K562 (cell line): ENCODE measurements around the gene DIP2A.

Source experiments
- HDAC1 ChIP-seq, 2 experiments: fragments of 450-650 bp; IDR thresholded peaks; 2 replicates each; pipeline ENCODE4 v1.6.1; 2016 to 2017; ENCODE audit warnings: inconsistent platforms in 1 of 2, mild to moderate bottlenecking in 1 of 2, moderate library complexity in 1 of 2
- MTA3 ChIP-seq: fragments of 450-650 bp; formaldehyde crosslinking; IDR thresholded peaks from 2 replicates; pipeline ENCODE4 v1.6.1; 2017; ENCODE audit warnings: mild to moderate bottlenecking, borderline replicate concordance
- SP1 ChIP-seq: sonication (generic); formaldehyde crosslinking; IDR thresholded peaks from 2 replicates; pipeline ENCODE4 v1.8.1; 2022; ENCODE audit warnings: mild to moderate bottlenecking, missing genetic modification reagents
- TF ChIP-seq, protein P1 (sequence below), 2 experiments: fragments of 450-650 bp in 1 of 2; sonication (generic) in 1 of 2; formaldehyde crosslinking in 1 of 2; IDR thresholded peaks; 2 replicates each; pipeline versions ENCODE4 v1.7.1 to v1.9.0; 2016 to 2022; ENCODE audit warnings: inconsistent platforms in 1 of 2, mild to moderate bottlenecking in 1 of 2, missing genetic modification reagents in 1 of 2

DNA sequence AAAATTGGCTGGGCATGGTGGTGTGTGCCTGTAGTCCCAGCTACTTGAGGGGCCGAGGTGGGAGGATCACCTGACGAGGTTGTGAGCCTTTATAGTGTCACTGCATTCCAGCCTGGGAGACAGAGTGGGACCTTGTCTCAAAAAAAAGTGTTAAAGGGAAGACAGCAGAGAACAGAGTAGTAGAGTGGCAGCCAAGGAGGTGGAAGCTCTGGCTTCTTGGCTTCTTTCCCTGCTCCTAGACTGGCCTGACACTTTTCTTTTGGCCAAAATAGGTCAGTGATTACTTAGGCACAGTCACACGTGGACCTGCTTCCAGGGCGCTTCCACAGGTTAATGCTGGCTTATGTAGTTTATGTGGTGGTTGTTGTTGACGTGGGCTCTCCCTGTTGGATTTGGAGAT lies 3.2 kb downstream of the DIP2A start:
- TF ChIP-seq SP1 (CRISPR knock-in tag) = no peak
- TF ChIP-seq, protein P1, sequence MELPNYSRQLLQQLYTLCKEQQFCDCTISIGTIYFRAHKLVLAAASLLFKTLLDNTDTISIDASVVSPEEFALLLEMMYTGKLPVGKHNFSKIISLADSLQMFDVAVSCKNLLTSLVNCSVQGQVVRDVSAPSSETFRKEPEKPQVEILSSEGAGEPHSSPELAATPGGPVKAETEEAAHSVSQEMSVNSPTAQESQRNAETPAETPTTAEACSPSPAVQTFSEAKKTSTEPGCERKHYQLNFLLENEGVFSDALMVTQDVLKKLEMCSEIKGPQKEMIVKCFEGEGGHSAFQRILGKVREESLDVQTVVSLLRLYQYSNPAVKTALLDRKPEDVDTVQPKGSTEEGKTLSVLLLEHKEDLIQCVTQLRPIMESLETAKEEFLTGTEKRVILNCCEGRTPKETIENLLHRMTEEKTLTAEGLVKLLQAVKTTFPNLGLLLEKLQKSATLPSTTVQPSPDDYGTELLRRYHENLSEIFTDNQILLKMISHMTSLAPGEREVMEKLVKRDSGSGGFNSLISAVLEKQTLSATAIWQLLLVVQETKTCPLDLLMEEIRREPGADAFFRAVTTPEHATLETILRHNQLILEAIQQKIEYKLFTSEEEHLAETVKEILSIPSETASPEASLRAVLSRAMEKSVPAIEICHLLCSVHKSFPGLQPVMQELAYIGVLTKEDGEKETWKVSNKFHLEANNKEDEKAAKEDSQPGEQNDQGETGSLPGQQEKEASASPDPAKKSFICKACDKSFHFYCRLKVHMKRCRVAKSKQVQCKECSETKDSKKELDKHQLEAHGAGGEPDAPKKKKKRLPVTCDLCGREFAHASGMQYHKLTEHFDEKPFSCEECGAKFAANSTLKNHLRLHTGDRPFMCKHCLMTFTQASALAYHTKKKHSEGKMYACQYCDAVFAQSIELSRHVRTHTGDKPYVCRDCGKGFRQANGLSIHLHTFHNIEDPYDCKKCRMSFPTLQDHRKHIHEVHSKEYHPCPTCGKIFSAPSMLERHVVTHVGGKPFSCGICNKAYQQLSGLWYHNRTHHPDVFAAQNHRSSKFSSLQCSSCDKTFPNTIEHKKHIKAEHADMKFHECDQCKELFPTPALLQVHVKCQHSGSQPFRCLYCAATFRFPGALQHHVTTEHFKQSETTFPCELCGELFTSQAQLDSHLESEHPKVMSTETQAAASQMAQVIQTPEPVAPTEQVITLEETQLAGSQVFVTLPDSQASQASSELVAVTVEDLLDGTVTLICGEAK (IDR thresholded peaks at IDR 0.05) = no peak
- TF ChIP-seq, protein P1 (CRISPR knock-in tag; IDR thresholded peaks at IDR 0.05) = no peak
- no peak for TF ChIP-seq MTA3
- no peak for TF ChIP-seq HDAC1 (IDR thresholded peaks at IDR 0.05)
